Esophagus (tissue), 2 donors: ENCODE results near the gene AKAP10. TPM values are rescaled to one million over a fixed set of nuclear protein-coding genes. Genes with fewer than 3 reads are reported as not detected.

Experiments used
- H3K27ac ChIP-seq, 2 donors: one replicate each; pipeline ENCODE4 v1.5.1; 2013; ENCODE audit warnings: low read depth in 2 of 2, mild to moderate bottlenecking in 2 of 2, inconsistent platforms in 1 of 2, low read length in 1 of 2, moderate library complexity in 1 of 2
- H3K27me3 ChIP-seq, 2 donors: one replicate each; pipeline ENCODE4 v1.6.1; 2013; ENCODE audit warnings: low read length in 2 of 2, control low read depth in 1 of 2, mild to moderate bottlenecking in 1 of 2; ENCODE audit not compliant: insufficient read depth in 2 of 2, control insufficient read depth in 1 of 2
- H3K36me3 ChIP-seq, 2 donors: one replicate each; pipeline ENCODE4 v1.6.1; 2013; ENCODE audit warnings: low read length in 1 of 2; ENCODE audit not compliant: control insufficient read depth in 2 of 2, insufficient read depth in 2 of 2
- H3K4me1 ChIP-seq, 2 donors: one replicate each; pipeline ENCODE4 v1.6.1; 2013; ENCODE audit warnings: low read length in 1 of 2; ENCODE audit not compliant: control insufficient read depth in 2 of 2, insufficient read depth in 2 of 2
- H3K4me3 ChIP-seq, 2 donors: one replicate each; pipeline ENCODE4 v1.5.1; 2013; ENCODE audit warnings: low read length in 2 of 2, mild to moderate bottlenecking in 2 of 2, low read depth in 1 of 2, moderate library complexity in 1 of 2
- H3K9me3 ChIP-seq, 2 donors: one replicate each; pipeline ENCODE4 v1.6.1; 2013; ENCODE audit warnings: mild to moderate bottlenecking in 2 of 2, low read depth in 1 of 2, low read length in 1 of 2, moderate library complexity in 1 of 2; ENCODE audit not compliant: control insufficient read depth in 2 of 2, insufficient read depth in 1 of 2
- WGBS, 2 donors: extraction: QIAGEN DNeasy Blood & Tissue Kit; methylation state at CpG; one replicate each; pipeline ENCODE4 v1.1.7; 2013; 5-methylcytosine and 5-hydroxymethylcytosine counted together
- polyA plus RNA-seq, 2 donors: library from polyadenylated mRNA; stranded (reverse); fragments of 200-250 nt; gene quantifications; one replicate each; pipeline ENCODE4 v1.2.3, GENCODE V29; 2013
- donor health status: healthy with polysubstance abuse.
- donor health status: Bipolar disorder and iron deficiency.

Gene AKAP10
- polyA plus RNA-seq, 2 donors, result 5.5 to 6.2 TPM

- H3K27ac ChIP-seq, result no peak overlapping the region
- no peaks in the 10 kb centered on the region for H3K27me3 ChIP-seq
- H3K9me3 ChIP-seq, result no peaks in the 10 kb centered on the region
- 65 to 77% methylated on average over 2 of the region's 2 CpGs for WGBS, 2 donors
- H3K4me3 ChIP-seq, result no peak overlapping the region
- no peaks in the 10 kb centered on the region for H3K4me1 ChIP-seq
- H3K36me3 ChIP-seq, result peaks cover 6 to 8% of the 10 kb centered on the region in 2 donors
Measured at GRCh38 chr17:19937522-19937921, 40.1 kb downstream of the AKAP10 start.

GRCh38 chr17:19935169-19935568, 42.5 kb downstream of the AKAP10 start:
- H3K4me3 ChIP-seq, result no peak overlapping the region
- H3K9me3 ChIP-seq, result no peaks in the 10 kb centered on the region
- 96 to 98% methylated on average over 2 of the region's 2 CpGs for WGBS, 2 donors
- no peaks in the 10 kb centered on the region for H3K4me1 ChIP-seq
- H3K36me3 ChIP-seq, result peaks cover 8 to 11% of the 10 kb centered on the region in 2 donors
- no peaks in the 10 kb centered on the region for H3K27me3 ChIP-seq
- H3K27ac ChIP-seq, result no peak overlapping the region

GRCh38 chr17:19933628-19934027, 44.0 kb downstream of the AKAP10 start:
- Histone ChIP-seq H3K36me3 (peaks cover 3 to 11% of the 10 kb centered on the region in 2 donors), H3K27ac (no peak overlapping the region), H3K27me3 (no peaks in the 10 kb centered on the region), H3K4me3 (no peak overlapping the region), H3K4me1 (no peaks in the 10 kb centered on the region), H3K9me3 (no peaks in the 10 kb centered on the region)
- WGBS, 2 donors, result 95 to 97% methylated on average over 5 of the region's 5 CpGs

- Histone ChIP-seq H3K9me3 (no peaks in the 10 kb centered on the region), H3K36me3 (peaks cover 3 to 11% of the 10 kb centered on the region in 2 donors), H3K27me3 (no peaks in the 10 kb centered on the region), H3K4me3 (no peak overlapping the region), H3K27ac (no peak overlapping the region), H3K4me1 (no peaks in the 10 kb centered on the region)
- 94% methylated on average over 5 of the region's 5 CpGs for WGBS, 2 donors
Measured at GRCh38 chr17:19933221-19933620, 44.4 kb downstream of the AKAP10 start.

- WGBS, 2 donors, result 87 to 97% methylated on average over 4 of the region's 4 CpGs
- Histone ChIP-seq H3K27ac (no peak overlapping the region), H3K9me3 (no peaks in the 10 kb centered on the region), H3K27me3 (no peaks in the 10 kb centered on the region), H3K4me3 (no peak overlapping the region), H3K4me1 (no peaks in the 10 kb centered on the region), H3K36me3 (peaks cover 0 to 8% of the 10 kb centered on the region in 2 donors)
Measured at GRCh38 chr17:19928299-19928698, 49.3 kb downstream of the AKAP10 start.

GRCh38 chr17:19915245-19915978, 62.2 kb downstream of the AKAP10 start:
- H3K36me3 ChIP-seq, result peaks cover 3 to 6% of the 10 kb centered on the region in 2 donors

GRCh38 chr17:19911033-19911432, 66.6 kb downstream of the AKAP10 start:
- no peak overlapping the region for H3K27ac ChIP-seq
- no peaks in the 10 kb centered on the region for H3K27me3 ChIP-seq
- H3K36me3 ChIP-seq, result peaks cover 4 to 5% of the 10 kb centered on the region in 2 donors
- H3K4me3 ChIP-seq, result no peak overlapping the region
- no peaks in the 10 kb centered on the region for H3K4me1 ChIP-seq
- no peaks in the 10 kb centered on the region for H3K9me3 ChIP-seq
- WGBS, 2 donors, result 94 to 97% methylated on average over 2 of the region's 2 CpGs

More at GRCh38 chr17:19915245-19915978, 62.2 kb downstream of the AKAP10 start:
- H3K9me3 ChIP-seq, result no peaks in the 10 kb centered on the region
- no peak overlapping the region for H3K27ac ChIP-seq
- WGBS, 2 donors, result 88 to 95% methylated on average over 2 of the region's 2 CpGs
- H3K27me3 ChIP-seq, result no peaks in the 10 kb centered on the region
- no peak overlapping the region for H3K4me3 ChIP-seq
- no peaks in the 10 kb centered on the region for H3K4me1 ChIP-seq

GRCh38 chr17:19909139-19909538, 68.5 kb downstream of the AKAP10 start:
- H3K36me3 ChIP-seq, result peaks cover 0 to 10% of the 10 kb centered on the region in 2 donors
- no peaks in the 10 kb centered on the region for H3K9me3 ChIP-seq
- H3K27me3 ChIP-seq, result no peaks in the 10 kb centered on the region
- no peak overlapping the region for H3K27ac ChIP-seq
- no peak overlapping the region for H3K4me3 ChIP-seq
- 94 to 95% methylated on average over 6 of the region's 6 CpGs for WGBS, 2 donors
- H3K4me1 ChIP-seq, result no peaks in the 10 kb centered on the region

- no peaks in the 10 kb centered on the region for H3K9me3 ChIP-seq
- WGBS, 2 donors, result 63 to 68% methylated on average over 5 of the region's 5 CpGs
- peaks cover 0 to 7% of the 10 kb centered on the region in 2 donors for H3K36me3 ChIP-seq
- H3K4me3 ChIP-seq, result no peak overlapping the region
- no peaks in the 10 kb centered on the region for H3K27me3 ChIP-seq
- no peak overlapping the region for H3K27ac ChIP-seq
- peaks cover 0 to 2% of the 10 kb centered on the region in 2 donors for H3K4me1 ChIP-seq
Measured at GRCh38 chr17:19905502-19905901, 72.1 kb downstream of the AKAP10 start.

- Histone ChIP-seq H3K27ac (no peak overlapping the region), H3K4me3 (no peak overlapping the region), H3K27me3 (no peaks in the 10 kb centered on the region), H3K36me3 (peaks cover 0 to 7% of the 10 kb centered on the region in 2 donors), H3K4me1 (peaks cover 0 to 2% of the 10 kb centered on the region in 2 donors), H3K9me3 (no peaks in the 10 kb centered on the region)
- WGBS, 2 donors, result 87 to 89% methylated on average over 5 of the region's 5 CpGs
Measured at GRCh38 chr17:19904924-19905323, 72.7 kb downstream of the AKAP10 start.
